GM06990 (cell line): ENCODE data around the gene ONECUT3.

Experiments
- DNase-seq: peaks from one replicate; pipeline ENCODE4 v3.0.0-alpha.2; 2011; ENCODE audit not compliant: insufficient read length; ENCODE audit errors: extremely low read depth
- H3K27me3 ChIP-seq: replicated peaks from 2 replicates; pipeline ENCODE4 v1.6.0; 2011; ENCODE audit warnings: low read length; ENCODE audit not compliant: control insufficient read depth, insufficient read depth
- H3K36me3 ChIP-seq: 2 replicates; pipeline ENCODE4 v1.5.1; 2011; ENCODE audit warnings: low read length; ENCODE audit not compliant: control insufficient read depth, insufficient read depth
- H3K4me3 ChIP-seq: replicated peaks from 2 replicates; pipeline ENCODE4 v1.5.1; 2011; ENCODE audit warnings: low read depth, mild to moderate bottlenecking, control low read depth, low read length
- TF ChIP-seq, protein P1 (sequence below): IDR thresholded peaks from 2 replicates; pipeline ENCODE4 v1.5.1; 2011; ENCODE audit warnings: low read length, control low read depth, mild to moderate bottlenecking, inconsistent platforms; ENCODE audit not compliant: insufficient read depth, poor library complexity, severe bottlenecking

Gene ONECUT3

DNA sequence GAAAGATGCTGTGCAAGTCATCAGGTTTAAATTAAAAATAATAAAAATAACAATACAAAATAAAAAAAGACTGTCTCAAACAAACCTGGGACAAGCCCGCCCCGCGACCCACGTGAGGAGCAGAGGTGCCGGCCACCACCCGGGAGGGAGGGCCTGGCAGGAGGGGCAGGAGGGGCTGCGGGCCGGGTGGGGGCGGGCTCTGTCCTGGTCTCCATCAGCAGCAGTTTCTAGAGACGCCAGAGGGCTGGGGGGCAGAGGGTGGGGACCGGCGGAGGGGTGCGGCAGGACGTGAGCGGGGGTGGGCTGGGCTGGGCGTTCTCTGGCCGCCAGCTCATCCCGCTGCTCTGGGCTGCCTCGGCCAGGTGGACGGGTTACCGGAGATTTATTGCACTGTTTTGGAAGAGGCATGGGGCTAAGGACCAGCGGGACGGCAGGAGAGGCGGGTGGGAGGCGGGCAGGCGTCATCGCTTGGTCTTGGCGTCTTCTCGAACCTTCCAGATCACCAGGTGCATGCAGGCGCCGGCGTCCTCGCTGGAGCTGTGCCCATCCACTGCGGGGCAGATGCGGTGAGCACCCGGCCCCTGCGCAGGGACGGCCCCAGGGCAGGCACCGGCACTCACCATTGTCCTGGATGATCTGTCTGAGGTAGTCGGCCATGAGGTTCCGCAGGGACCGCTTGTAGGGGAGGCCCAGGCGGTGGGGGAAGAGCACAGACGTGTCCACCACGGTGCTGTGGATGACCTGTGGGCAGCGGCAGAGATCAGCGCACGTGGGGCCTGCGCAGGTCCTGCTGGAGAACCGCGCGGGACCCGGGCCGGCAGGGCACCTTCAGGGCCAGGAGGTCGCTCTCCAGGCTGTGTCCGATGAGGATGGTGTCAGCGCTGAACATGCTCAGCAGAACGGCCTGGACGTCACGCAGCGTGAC is 62.6 kb downstream of the ONECUT3 start:
- DNase-seq: no peak
- Histone ChIP-seq H3K36me3 (peaks cover 26% of the 10 kb centered on the region), H3K27me3 (no peaks in the 10 kb centered on the region; the same call in 1 of the 2 replicates), H3K4me3 (no peak overlapping the region)
- TF ChIP-seq, protein P1, sequence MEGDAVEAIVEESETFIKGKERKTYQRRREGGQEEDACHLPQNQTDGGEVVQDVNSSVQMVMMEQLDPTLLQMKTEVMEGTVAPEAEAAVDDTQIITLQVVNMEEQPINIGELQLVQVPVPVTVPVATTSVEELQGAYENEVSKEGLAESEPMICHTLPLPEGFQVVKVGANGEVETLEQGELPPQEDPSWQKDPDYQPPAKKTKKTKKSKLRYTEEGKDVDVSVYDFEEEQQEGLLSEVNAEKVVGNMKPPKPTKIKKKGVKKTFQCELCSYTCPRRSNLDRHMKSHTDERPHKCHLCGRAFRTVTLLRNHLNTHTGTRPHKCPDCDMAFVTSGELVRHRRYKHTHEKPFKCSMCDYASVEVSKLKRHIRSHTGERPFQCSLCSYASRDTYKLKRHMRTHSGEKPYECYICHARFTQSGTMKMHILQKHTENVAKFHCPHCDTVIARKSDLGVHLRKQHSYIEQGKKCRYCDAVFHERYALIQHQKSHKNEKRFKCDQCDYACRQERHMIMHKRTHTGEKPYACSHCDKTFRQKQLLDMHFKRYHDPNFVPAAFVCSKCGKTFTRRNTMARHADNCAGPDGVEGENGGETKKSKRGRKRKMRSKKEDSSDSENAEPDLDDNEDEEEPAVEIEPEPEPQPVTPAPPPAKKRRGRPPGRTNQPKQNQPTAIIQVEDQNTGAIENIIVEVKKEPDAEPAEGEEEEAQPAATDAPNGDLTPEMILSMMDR: no peak

DNA sequence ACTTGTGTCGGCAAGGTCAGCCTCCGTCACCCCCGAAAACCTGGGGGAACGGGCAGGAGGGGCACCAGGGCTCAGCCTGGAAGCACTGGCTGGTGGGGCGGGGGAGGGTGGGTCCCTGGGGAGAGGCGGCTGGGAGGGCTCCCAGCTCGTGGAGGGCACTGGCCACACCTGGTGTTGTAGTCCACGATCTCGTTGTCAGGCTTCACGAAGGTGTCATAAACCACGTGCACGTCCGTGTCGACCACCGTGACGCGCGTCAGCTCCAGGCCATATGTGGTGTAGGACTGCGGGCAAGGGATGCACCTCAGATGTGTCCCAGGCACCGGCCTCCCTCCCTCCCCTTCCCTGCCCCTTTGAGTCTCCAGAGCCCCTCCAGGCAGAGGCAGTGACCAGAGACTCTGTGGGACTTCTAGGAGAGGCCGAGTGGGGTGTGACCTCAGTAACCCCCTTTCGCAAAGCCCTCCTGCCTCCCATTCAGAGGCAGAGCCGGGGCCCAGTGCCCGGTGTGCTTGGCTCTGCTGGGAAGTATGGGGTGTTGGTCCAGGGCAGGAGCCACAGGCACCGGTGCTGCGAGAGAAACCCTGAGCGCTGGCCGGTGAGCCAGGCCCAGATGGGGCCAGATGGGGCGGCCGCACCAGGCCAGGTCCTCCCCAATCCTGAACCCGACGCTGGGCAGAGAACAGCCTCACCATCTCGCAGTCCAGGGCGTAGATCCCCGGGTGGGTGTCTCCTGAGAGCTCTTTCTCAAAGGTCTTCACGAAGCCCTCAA is 63.4 kb downstream of the ONECUT3 start:
- TF ChIP-seq, protein P1: no peak
- Histone ChIP-seq H3K27me3 (no peaks in the 10 kb centered on the region; the same call in 1 of the 2 replicates), H3K4me3 (no peak overlapping the region), H3K36me3 (peaks cover 28% of the 10 kb centered on the region)
- peak; percentile 6 for DNase-seq

DNA sequence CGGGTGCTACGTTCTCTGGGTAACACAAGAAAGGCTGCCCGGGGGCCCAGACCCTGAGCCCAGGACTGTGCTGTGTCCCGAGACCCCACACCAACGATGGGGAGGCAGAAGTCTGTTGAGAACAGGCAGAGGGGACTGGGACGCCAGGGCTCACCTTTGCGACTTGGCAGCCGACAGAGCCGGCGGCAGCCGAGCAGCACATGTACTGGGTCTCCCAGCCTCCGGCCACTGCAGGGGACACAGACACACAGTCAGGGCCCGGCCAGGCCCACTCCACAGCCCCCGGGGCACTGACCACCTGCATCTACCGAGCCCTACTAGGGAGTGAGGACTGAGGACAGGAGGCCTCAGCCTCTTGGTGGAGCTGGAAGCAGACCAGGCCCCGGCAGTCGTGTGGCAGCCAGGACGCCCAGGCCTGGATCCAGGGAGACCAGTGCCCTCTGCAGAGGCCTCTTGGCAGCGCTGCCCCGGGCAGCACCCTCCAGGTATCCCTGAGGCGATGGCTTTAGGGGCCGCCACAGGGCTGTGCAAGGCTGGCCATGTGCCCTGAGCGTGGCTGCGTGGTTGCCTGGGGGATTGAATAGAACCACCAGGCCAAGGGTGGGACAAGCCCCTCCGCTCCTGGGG is 64.4 kb downstream of the ONECUT3 start:
- TF ChIP-seq, protein P1: no peak

DNA sequence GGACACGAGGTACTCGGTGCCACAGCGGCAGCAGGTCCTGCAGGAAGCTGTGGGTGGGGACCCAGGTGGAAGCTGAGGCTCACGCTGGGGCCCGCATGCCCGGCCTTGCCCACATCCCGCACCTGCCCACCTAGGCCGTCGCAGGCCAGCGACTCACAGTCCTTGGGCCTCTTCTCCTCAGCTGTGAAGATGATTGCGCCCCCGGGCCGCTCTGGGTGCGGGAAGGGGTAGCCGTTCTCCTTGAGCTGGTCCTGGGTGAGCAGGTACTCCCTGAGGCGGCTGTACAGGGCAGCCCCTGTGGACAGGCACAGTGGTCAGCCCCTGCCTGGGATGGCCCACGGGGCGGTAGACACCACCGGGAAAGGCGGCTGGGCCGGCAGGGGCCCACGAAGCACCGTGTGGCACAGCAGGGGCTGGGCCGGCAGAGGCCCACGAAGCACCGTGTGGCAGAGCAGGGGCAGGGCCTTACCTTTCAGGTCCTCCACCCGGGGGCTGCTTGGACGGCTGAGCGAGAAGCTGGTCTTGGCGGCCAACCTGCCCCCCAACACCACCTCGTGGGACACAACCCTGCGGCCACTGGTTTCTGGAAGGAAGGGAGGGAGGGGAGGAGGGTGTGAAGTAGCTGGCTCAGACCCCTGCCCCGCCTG is 65.4 kb downstream of the ONECUT3 start:
- H3K27me3 ChIP-seq: no peaks in the 10 kb centered on the region
- TF ChIP-seq, protein P1: no peak
- H3K36me3 ChIP-seq: peaks cover 41% of the 10 kb centered on the region
- DNase-seq: peak; percentile 6
- H3K4me3 ChIP-seq: no peak overlapping the region

More for the DNA sequence above, 64.4 kb downstream of the ONECUT3 start:
- no peak overlapping the region for H3K4me3 ChIP-seq
- peak; percentile 9 for DNase-seq
- no peaks in the 10 kb centered on the region for H3K27me3 ChIP-seq
- H3K36me3 ChIP-seq: peaks cover 38% of the 10 kb centered on the region
